Coronary artery (tissue), 2 donors: ENCODE results near the gene GTF2A1L.
"Not testable (repeated sequence)": the region's sequence is repeated elsewhere in the genome, so short reads cannot be mapped to it uniquely, and the experiment has no call there.

Experiments
- DNase-seq: peaks from one replicate; pipeline ENCODE4 v3.0.0-alpha.2; 2017; ENCODE audit warnings: low spot score
- H3K27ac ChIP-seq, 2 donors: fragments of 200-600 bp; sonication (generic); one replicate each; pipeline ENCODE4 v1.5.1; 2016 to 2019
- H3K4me3 ChIP-seq: fragments of 200-600 bp; sonication (generic); 2 replicates; pipeline ENCODE4 v1.5.1; 2016; ENCODE audit warnings: mild to moderate bottlenecking, moderate library complexity
- CTCF ChIP-seq: fragments of 200-600 bp; sonication (generic); IDR thresholded peaks from one replicate; pipeline ENCODE4 v1.5.1; 2019; ENCODE audit warnings: antibody characterized with exemption

The GTF2A1L gene

DNA sequence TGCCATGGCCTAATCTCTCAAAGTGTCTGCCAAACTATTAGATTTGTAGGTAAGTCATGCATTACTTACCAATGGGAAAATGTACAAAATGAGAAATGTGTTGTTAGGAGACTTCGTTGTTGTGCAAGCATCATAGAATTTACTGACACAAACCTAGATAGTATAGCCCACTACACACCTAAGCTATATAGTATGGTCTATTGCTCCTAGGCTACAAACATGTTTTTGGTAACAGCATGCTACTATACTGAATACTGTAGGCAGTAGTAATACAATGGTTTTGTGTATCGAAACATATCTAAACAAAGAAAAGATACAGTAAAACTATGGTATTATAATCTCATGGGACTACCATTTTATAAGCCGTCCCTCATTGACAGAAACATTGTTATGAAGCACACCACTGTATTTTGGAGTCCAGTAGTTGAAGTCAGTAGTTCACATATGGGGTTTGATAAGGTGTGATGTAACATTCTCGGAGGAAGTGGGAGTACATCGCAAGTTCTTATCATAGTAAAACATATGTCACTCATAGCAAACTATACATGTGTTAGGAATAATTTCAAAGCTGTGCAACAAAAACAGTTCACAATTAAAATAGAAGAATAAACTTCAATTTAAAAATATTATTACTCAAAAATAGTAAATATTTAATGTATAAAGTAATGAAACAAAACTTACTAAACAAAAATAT is 12.0 kb upstream of the GTF2A1L start:
- TF ChIP-seq CTCF: no peak
- no peak for DNase-seq
- Histone ChIP-seq H3K4me3 (no peak overlapping the region), H3K27ac (no peak overlapping the region)

DNA sequence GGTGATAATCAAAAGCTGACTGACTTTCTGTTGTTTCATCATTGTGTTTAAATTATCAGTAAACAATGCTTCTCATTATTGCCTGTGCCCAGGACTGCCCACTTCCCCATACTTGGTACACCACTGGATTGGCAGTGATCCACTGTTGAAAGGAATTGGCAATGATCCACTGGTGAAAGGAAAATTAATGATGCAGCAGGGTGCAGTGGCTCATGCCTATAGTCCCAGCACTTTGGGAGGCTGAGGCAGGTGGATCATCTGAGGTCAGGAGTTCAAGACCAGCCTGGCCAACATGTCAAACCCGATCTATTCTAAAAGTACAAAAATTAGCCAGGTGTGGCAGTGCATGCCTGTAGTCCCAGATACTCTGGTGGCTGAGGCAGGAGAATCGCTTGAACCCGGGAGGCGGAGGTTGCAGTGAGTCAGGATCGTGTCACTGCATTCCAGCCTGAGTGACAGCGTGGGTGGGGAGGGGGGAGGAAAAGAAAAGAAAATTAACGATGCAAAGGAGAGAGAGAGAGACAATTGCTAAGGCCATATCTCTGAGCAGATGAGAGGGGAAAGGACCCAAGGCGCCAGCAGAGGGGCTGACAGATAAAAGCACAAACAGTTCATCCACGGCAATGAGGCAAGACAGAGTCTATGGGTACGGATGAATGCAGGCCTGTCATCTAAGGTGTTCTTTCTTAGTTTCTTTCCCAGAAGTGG is 10.2 kb upstream of the GTF2A1L start:
- TF ChIP-seq CTCF: no peak
- H3K27ac ChIP-seq: no peak overlapping the region
- H3K4me3 ChIP-seq: no peak overlapping the region
- no peak for DNase-seq

DNA sequence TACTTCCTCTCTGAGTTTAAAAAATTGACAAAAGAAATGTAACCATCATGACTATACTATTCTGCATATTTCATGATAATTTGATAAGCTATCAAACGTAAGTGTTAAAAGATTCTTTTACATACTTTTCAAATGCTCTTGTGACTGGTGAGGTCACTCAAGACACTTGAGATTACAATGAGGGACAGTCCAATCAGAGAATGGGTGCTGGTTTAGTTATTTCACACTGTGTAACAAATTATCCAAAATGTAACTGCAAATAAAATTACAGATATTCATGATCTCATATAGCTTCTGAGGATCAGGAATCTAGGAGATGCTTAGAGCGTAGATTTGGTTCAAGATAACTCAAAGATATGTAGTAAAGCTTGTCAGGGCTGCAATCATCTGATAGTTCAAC is 4.4 kb upstream of the GTF2A1L start:
- no peak overlapping the region for H3K4me3 ChIP-seq
- no peak for DNase-seq
- H3K27ac ChIP-seq: no peak overlapping the region
- TF ChIP-seq CTCF: no peak

DNA sequence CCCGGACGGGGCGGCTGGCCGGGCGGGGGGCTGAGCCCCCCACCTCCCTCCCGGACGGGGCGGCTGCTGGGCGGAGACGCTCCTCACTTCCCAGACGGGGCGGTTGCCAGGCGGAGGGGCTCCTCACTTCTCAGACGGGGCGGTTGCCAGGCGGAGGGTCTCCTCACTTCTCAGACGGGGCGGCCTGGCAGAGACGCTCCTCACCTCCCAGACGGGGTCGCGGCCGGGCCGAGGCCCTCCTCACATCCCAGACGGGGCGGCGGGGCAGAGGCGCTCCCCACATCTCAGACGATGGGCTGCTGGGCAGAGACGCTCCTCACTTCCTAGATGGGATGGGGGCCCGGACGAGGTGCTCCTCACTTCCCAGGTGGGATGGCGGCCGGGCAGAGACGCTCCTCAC is 3.1 kb upstream of the GTF2A1L start:
- not testable (repeated sequence) for DNase-seq, H3K4me3 ChIP-seq, H3K27ac ChIP-seq

- DNase-seq: no peak
- H3K27ac ChIP-seq: no peak overlapping the region
- no peak for TF ChIP-seq CTCF
- no peak overlapping the region for H3K4me3 ChIP-seq
These were observed 1.9 kb downstream of the GTF2A1L start for GRCh38 chr2:48619526-48619925.

DNA sequence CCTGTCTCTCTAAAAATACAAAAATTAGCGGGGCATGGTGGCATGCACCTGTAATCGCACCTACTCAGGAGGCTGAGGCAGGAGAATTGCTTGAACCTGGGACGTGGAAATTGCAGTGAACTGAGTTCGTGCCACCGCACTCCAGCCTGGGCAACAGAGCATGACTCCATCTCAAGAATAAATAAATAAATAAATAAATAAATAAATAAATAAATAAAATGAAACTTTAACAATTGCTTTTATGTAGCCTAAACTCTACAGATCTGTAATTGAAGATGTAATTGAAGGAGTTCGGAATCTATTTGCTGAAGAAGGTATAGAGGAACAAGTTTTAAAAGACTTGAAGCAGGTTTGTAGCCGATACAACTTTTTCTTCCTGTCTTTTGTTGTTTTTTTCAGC is 2.9 kb downstream of the GTF2A1L start:
- DNase-seq: no peak
- TF ChIP-seq CTCF: no peak
- H3K4me3 ChIP-seq: no peak overlapping the region
- no peak overlapping the region for H3K27ac ChIP-seq

DNA sequence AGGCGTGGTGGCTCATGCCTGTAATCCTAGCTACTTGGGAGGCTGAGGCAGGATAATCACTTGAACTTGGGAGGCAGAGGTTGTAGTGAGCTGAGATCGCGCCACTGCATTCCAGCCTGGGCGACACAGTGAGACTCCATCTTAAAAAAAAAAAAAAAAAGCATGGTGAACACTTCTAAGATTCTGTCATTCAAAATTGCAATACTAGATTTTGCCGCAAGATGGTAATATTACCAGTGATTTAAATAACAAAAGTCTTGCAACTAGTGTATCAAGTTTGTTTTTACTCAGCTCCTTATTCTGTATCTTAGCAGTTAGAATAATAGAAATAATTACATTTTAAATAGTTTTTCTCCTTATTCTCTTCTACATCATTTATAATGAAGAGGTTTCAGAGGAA is 5.0 kb downstream of the GTF2A1L start:
- H3K4me3 ChIP-seq: not testable (repeated sequence)

GRCh38 chr2:48624696-48625095 is 7.0 kb downstream of the GTF2A1L start:
- no peak for TF ChIP-seq CTCF
- Histone ChIP-seq H3K4me3 (no peak overlapping the region), H3K27ac (no peak overlapping the region)
- no peak for DNase-seq

More for the DNA sequence above, 5.0 kb downstream of the GTF2A1L start:
- DNase-seq, H3K27ac ChIP-seq: not testable (repeated sequence)
